Epidermal melanocyte (primary cell): ENCODE measurements around the gene PI4KA.
"Not testable (repeated sequence)": the region's sequence is repeated elsewhere in the genome, so short reads cannot be mapped to it uniquely, and the experiment has no call there.

ENCODE experiments used
- DNase-seq: peaks from one replicate; pipeline ENCODE4 v3.0.0; 2011; ENCODE audit warnings: low spot score; ENCODE audit not compliant: insufficient read length

PI4KA gene

DNA sequence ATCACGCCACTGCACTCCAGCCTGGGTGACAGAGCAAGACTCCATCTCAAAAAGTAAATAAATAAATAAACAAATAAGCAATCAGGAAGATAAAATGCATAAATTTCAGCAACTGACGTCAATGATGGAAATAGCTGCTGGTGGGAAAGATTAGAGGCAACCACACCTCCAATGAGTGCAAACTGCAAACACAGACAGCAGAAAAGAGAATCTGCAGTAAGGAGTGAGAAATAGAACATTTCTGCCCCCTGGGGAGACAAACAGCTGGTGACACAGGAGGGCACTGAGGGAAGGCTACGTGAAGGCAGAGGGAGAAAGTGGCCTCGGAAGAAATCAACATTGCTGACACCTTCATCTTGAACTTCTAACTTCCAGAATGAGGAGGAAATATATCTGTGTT lies 6.5 kb downstream of the PI4KA start:
- DNase-seq = no peak

DNA sequence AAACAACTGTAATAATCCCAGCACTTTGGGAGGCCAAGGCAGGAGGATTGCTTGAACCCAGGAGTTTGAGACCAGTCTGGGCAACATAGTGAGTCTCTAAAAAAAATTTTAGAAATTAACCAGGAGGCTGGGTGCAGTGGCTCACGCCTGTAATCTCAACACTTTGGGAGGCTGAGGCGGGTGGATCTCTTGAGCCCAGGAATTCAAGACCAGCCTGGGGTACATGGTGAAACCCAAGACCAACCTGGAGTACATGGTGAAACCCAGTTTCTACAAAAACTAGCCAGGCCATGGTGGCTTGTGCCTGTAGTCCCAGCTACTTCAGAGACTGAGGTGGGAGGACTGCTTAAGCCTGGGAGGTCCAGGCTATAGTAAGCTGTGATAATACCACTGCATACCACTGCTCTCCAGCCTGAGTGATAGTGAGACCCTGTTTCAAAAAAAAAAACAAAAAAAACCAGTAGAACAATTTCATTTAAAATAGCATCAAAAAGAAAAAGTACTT lies 11.2 kb downstream of the PI4KA start:
- DNase-seq = no peak

DNA sequence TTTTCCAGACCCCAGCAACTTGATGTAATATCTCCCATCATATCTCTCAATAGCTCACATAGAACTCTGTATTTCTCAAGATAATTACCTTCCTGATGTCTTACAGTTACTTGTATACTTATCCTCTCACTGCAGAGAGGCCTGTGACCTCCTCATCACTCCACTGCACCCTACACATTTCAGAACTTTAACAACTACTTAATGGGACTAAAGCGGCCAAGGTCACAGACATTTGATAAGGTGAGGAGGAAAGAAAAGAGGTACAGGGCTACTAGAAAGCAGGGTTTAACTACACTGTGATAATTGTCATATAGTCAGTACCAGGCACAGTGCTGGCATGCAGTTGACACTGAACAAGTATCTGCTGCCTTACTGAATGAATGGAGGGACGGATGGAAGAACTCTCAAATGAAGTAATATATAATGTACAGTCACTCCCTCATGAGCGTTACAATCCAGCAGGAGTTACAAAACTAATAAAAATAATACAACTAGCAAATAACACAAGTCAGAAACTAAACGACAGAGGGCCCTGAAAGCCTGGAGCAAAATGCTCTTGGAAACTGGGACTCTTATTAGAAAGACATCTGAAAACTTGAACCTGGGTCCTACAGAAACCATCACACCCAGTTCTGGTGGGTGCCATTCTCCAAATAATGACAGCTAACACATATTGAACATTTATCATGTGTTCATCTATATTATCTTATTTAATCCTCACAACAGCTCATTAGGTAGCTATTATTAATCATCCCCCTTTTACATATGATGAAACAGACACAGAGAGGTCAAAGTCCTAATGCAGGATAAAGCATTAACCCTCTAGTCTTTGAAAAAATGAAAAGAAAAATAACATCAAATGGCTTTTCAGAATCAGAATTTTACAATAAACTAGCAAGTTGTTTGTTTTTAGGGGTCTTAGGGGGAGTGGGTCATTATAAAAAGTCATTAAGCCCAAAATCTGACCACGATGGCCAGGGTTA lies 14.3 kb downstream of the PI4KA start:
- no peak for DNase-seq

DNA sequence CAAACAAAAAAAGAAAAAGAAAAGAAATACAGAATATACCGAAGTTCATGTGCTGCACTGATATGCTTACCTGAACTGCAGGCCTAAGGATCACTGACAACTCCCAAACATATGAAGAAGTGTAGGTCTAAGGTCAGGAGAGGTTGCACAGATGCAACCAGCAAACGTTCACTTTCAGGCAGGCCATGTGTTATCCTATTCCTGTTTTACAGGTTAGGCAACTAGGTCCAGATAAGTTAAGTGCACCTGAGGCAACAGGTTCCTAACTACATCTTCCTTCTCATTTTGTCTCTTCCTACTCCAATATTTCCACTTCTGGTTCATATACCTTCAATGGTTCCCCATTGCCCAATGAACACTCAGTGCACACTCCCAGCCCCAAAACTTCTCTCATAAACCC lies 15.1 kb downstream of the PI4KA start:
- DNase-seq = no peak

DNA sequence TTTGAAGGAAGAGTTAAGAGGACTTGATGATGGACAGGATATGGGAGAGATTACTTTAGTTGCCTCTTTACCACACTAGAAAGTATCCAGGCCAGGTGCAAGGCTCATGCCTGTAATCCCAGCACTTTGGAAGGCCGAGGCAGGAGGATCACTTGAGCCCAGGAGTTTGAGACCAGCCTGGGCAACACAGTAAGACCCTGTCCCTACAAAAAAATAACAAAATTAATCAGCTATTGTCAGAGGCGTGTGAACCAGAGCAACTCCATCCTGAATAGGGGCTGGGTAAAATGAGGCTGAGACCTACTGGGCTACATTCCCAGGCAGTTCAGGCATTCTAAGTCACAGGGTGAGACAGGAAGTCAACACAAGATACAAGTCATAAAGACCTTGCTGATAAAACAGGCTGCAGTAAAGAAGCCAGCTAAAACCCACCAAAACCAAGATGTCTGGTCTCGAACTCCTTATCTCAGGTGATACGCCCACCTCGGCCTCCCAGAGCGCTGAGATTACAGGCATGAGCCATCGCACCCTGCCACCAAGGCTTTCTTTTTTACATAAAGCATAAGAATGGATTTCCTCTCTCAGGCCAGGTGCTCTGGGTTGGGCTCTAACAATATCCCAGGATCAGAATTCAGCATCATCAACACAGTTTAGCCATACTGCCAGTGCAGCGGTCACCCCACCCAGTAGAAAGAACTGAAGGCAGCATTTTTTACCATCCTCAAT lies 17.8 kb downstream of the PI4KA start:
- DNase-seq = no peak

DNA sequence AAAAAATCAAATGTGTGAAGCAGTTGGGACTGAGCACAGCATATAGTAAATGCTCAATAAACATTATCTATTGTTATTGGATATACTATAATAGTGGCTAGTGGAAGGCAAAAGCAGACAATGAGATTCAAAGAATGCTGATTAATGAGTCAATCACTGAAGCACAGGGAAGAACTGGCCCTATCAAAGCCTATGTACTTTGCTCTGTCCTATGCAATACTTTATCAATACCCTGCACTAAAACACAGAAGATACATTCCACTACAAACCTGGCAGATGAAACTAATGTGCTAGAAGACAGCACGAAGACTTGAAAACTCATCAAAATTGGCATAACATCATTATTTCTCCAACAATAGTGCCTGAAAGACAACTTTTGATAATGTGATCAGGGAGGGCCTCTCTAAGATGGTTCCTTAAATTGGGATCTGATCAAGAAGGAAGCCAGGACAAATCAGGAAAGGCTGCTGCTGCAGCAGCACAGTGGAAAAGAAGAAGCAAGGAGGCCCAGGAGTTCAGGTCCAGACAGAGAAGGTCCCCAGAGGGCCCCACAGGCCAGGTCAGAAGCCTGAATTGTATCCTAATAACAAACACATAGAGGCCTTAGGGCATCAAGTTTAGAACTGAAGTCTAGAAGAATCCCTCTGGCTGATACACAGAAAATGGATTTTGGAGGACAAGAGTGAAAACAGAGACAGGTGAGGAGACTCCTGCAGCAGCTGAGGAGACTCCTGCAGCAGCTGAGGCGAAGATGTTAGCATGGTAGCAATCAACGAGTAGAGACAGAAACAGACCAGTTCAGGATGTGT lies 18.6 kb downstream of the PI4KA start:
- DNase-seq = no peak

DNA sequence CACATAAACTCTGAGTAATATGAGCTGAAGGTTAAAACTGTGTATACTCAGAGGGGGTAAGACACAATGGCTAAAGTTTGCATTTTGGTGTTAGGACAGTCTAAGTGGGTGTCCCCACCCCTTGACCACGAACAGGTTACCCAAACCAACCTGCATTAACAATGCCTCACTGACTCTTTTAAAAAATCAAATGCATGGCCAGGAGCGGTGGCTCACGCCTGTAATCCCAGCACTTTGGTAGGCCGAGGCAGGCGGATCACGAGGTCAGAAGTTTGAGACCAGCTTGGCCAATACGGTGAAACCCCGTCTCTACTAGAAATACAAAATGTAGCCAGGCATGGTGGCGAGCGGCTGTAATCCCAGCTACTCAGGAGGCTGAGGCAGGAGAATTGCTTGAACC lies 19.3 kb downstream of the PI4KA start:
- DNase-seq = not testable (repeated sequence)

DNA sequence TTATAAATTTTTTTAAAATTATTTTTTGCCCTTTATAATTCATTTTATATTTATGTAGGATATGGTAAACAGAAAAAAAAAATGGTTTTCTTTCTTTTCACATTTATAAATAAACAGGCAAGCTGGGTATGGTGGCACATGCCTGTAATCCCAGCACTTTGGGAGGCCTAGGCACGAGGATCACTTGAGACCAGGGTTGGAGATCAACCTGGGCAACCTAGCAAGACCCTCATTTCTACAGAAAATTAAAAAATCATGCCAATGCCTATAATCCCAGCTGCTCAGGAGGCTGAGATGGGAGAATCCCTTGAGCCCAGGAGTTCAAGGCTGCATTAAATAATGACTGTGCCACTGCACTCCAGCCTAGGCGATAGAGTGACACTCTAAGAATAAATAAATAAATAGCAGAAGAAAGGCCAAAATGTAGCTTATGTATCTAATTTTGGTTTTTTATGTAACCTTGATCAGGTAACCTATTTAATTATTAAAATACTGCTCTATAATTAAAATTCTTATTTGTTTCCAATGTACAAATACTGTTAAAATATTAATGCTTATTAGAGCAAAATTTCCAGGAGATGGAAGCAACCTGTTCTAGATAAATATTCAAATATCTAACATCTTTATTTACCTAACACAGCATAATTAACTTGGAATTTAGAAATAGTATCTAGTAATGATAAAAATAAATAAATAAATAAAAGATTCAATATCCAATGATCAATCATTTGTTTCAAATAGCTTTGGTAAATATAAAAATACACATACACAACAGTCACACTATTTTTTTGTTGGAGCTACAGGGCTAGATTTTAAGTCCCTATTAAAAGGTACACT lies 21.4 kb downstream of the PI4KA start:
- DNase-seq = no peak

DNA sequence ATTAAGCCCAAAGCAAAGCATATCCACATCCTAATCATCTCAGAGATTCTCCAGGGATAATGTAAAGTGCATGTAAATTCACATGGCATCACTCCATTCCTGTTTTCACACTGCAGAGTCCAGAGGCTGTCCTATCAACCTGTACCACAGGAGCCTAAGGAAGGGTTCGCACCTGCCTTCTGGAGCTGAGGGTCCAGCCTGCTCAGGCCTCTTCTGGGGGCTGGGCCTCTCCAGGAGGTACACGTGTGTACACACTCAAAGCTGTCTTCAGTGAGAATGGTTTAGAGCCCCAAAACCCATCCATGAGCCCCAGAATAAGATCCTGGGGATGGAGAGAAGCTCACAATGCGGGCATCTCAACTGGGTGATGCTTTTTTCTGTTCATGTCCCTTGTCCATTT lies 23.9 kb downstream of the PI4KA start:
- DNase-seq = no peak

DNA sequence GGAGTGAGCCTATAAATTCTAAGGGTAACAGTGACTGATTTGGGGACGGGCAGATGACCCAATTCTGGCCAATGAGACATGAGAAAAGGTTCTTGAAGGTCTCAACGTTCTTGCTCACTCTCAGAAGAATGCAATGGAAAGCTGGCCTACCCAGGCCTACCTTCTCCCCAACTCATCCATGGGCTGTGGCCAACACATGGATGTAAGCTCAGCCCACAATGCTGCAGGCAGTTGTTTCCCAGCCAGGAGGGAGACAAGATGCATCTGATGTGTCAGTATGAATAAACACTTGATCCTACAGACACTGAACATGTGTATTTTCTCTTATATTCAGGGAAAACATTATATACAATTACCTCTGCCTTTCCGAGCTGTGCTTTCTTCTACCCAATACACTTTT lies 24.4 kb downstream of the PI4KA start:
- no peak for DNase-seq

DNA sequence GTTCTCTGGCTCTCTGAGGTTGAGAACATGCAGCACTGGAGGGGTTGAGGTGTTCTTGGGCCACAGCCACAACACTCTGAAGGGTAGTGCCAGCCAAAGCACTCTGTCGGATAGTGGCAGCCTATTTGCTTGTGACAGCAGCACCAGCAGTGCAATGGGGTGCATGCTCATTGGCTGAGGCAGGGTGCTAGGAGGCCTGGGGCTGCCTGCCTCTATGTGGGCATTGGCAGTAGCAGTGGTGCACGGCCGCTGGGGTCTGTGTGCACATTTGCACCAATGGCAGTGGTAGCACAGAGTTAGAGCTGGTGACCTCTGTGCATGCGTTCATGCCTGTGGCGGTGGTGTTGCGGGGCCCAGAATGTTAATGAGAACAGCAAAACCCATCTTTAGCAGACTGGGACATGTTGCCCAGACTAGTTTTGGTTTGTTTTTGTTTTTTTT lies 25.4 kb downstream of the PI4KA start:
- no peak for DNase-seq

DNA sequence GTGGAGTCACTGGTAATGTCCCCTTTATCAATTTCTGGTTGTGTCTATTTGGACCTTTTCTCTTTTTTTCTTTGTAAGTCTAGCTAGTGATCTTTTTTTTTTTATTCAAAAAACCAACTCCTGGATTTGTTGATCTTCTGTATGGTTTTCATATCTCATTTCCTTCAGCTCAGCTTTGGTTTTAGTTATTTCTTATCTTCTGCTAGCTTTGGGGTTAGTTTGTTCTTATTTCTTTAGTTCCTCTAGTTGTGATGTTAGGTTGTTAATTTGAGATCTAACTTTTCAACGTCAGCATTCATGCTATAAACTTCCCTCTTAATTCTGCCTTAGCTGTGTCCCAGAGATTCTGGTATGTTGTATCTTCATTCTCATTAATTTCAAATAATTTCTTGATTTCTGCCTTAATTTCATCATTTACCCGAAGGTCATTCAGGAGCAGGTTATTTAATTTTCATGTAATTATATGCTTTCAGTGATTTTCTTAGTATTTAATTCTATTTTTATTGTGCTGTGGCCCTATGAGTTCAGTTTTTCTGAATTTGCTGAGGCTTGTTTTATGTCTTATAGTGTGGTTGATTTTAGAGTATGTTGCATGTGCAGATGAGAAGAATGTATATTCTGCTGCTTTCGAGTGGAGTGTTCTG lies 29.0 kb downstream of the PI4KA start:
- DNase-seq = no peak

DNA sequence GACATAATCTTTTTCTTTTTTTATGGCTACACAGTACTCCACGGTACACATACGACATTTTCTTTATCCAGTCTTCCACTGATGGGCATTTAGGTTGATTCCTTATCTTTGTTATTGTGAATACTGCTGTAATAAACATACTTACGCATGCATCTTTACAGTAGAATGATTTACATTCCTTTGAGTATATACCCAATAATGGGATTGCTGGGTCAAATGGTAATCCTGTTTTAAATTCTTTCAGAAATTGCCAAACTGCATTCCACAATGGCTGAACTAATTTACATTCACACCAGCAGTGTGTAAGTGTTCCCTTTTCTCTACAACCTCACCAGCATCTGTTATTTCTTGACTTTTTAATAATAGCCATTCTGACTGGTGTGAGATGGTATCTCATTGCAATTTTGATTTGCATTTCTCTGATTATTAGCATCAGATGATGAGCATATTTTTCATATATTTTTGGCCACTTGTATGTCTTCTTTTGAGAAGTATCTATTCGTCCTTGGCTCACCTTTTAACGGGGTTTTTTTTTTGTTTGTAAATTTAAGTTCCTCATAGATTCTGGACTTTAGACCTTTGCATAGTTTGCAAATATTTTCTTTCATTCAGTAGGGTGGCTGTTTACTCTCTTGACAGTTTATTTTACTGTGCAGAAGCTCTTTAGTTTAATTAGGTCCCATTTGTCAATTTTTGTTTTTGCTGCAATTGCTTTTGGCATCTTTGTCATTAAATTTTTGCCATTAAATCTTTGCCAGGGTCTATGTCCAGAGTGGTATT lies 32.0 kb downstream of the PI4KA start:
- not testable (repeated sequence) for DNase-seq

DNA sequence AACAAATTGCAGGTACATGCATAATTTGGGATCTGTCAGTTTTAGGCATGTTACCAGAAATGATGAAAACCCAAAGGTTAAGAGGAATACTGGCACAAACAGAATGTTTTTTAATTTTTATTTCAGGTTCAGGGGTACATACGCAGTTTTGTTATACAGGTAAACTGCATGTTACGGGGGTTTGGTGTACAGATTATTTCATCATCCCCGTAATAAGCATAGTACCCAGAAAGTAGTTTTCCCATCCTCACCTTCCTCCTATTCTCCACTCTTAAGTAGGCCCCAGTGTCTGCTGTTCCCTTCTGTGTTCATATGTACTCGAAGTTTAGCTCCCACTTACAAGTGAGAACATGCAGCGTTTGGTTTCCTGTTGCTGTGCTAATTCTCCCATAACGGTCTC lies 33.0 kb downstream of the PI4KA start:
- no peak for DNase-seq

DNA sequence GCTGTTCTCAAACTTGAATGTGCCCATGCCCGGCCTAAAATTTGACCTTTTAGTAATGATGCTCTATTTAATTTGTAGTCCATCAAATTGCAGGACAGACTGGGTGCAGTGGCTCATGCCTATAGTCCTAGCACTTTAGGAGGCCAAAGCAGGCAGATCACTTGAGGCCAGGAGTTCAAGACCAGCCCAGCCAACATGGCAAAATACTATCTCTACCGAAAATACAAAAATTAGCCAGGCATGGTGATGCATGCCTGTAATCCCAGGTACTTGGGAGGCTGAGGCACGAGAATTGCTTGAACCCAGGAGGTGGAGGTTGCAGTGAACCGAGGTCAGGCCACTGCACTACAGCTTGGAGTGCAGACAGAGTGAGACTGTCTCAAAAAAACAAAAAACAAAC lies 33.4 kb downstream of the PI4KA start:
- not testable (repeated sequence) for DNase-seq

DNA sequence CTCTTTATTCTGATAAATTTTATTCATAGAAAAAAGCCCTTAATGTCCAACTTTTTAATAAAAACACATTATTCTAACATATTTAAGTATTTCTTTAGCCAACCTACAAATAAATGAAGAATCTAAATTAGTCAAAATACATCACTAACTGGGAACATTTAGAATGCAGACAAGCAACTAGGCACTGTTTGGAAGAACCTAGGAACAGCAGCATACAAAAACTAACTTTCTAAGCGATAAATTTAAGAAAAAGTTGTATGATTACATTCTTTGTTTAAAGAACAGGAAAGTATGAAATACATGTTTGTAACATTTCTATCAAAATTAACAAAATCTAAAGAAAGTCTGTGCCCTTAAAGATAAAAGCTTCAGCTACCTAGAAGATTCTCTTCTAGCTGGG lies 35.3 kb downstream of the PI4KA start:
- DNase-seq = no peak

DNA sequence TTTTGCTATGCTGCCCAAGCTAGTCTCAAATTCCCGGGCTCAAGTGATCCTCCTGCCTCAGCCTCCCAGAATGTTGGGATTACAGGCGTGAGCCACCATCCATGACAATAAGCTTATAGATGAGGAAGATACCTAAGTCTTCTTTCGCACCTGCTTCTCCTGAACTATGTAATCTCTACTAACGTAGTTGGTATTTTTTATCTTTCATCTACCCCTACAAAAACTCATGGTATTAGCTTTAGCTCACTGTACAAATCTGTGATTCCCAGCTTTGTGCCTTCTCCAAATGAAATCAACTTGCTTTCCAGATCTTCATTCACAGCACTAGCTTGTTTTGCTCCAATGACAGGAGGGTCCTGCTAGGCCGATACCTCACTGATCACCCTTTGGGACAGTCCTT lies 36.4 kb downstream of the PI4KA start:
- DNase-seq = no peak

DNA sequence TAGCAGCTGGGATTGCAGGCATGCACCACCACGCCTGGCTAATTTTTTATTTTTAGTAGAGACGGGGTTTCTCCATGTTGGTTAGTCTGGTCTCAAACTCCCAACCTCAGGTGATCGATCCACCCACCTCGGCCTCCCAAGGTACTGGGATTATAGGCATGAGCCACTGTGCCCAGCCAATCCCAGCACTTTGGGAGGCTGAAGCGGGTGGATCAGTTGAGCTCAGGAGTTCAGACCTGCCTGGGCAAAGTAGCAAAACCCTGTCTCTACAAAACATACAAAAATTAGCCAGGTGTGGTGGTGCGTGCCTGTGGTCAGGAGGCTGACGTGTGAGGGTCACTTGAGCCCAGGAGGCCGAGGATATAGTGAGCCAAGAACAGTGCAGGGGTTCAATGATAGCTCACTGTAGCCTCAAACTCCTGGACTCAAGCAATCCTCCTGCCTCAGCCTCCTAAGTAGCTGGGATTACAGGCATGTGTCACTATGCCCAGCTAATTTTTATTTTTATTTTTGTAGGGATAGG lies 36.8 kb downstream of the PI4KA start:
- DNase-seq = not testable (repeated sequence)

DNA sequence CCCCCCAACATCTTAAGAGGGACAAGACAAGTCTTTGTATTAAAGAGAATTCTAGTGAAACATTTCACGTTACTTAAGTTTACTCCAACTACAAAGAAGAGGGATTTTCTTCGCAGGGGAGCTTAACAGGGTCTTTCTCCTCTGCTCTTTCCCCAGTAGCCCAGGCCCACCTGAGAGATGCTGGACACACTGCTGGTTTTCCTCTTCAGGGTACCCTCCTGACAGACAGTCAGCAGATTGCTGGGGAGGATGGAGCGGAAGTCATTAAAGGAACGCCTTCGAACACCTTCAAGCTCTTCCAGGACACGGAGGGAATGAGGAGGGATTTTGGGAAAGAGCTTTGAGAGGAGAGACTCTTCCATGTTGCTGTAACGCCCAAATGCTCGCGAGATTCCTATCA lies 39.1 kb downstream of the PI4KA start:
- no peak for DNase-seq
